ENCODE results near the gene RSPH3. TPM values are rescaled to one million over a fixed set of nuclear protein-coding genes. Genes with fewer than 3 reads are reported as not detected.

The RSPH3 gene
- total RNA-seq, 1 donor from 2014 or later: 11.9 TPM

DNA sequence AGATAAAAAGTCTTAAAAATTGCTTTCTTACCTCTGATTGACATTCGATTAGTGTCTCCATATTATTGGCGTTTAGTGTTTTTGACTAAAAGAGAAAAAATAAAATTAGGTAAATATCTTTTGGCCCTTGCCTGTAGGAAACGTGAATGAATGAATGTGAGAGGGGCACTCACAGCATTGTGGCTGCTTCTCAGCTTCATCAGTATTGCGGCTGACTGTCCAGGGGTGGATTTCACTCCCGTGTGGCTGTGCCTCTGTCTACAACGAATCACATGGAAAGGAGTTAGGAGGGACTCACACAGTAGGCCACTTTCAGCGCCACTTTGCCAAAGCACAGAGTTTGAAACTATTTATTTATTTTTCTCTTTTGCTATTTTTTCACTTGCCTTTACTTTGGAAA lies 43.9 kb upstream of the RSPH3 start:
- TF ChIP-seq CTCF (IDR thresholded peaks at IDR 0.05; ENCODE audit: borderline replicate concordance): no peak
- peaks cover 16% of the 10 kb centered on the region for H3K4me1 ChIP-seq
- no peaks in the 10 kb centered on the region for H3K36me3 ChIP-seq
- H3K27ac ChIP-seq (replicated peaks): no peak overlapping the region
- peak overlapping the region; percentile 42 for H3K4me3 ChIP-seq
- no peaks in the 10 kb centered on the region for H3K9me3 ChIP-seq (replicated peaks)
- DNase-seq: no peak
- intact Hi-C loops (cut with micrococcal nuclease): loop anchor here (10.0 kb wide), 1 partner anchor 91 kb away; no protein-coding TSS in a partner anchor
- no peaks in the 10 kb centered on the region for H3K27me3 ChIP-seq (ENCODE audit: low read depth)

DNA sequence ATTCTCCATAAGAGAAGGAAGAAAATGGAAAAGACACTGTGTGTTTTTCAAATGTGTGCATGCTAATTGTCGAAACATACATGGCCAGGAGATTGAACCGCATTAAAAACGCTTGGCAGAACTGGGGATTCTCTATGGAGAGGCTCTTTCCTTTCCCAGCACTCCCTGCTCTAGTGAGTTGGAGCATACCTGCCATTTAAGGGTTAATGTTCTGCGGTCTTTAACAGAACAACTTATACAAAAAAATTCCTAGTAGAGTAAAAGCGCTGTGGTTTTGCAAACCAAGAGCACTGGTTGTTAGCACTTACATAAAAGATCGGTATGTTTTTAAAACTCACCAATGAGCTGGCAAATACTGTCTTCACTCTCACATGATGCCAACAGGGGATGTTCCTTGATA lies 43.2 kb upstream of the RSPH3 start:
- Histone ChIP-seq H3K36me3 (no peaks in the 10 kb centered on the region), H3K4me3 (peak overlapping the region; percentile 42), H3K4me1 (peaks cover 16% of the 10 kb centered on the region), H3K27me3 (ENCODE audit: low read depth) (no peaks in the 10 kb centered on the region), H3K9me3 (replicated peaks) (no peaks in the 10 kb centered on the region), H3K27ac (replicated peaks) (peak overlapping the region; percentile 41)
- intact Hi-C loops (cut with micrococcal nuclease): loop anchor here (10.0 kb wide), 1 partner anchor 92 kb away; no protein-coding TSS in a partner anchor
- no peak for DNase-seq
- no peak for TF ChIP-seq CTCF (IDR thresholded peaks at IDR 0.05; ENCODE audit: borderline replicate concordance)

DNA sequence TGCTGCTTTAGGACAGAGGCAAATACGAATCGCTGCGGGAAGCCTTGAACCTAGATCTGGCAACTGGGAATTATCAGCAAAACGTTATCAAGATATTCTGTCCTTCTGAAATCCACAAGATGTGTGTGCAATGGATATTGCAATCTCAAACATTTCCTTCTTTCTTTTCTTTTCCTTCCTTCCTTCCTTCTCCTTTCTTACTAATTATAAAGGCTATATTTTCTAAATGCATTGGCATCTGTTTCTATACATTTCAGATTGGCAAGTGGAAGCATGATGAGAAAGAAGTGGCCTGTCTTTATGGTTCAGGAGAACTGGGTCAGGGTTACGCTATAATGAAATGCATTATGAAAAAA lies 42.8 kb upstream of the RSPH3 start:
- Histone ChIP-seq H3K9me3 (replicated peaks) (no peaks in the 10 kb centered on the region), H3K27me3 (ENCODE audit: low read depth) (no peaks in the 10 kb centered on the region), H3K36me3 (no peaks in the 10 kb centered on the region), H3K4me3 (peak overlapping the region; percentile 42), H3K4me1 (peaks cover 16% of the 10 kb centered on the region), H3K27ac (replicated peaks) (peak overlapping the region; percentile 41)
- peak; percentile 35 for TF ChIP-seq CTCF (IDR thresholded peaks at IDR 0.05; ENCODE audit: borderline replicate concordance)
- intact Hi-C loops (cut with micrococcal nuclease): loop anchor here (10.0 kb wide), 1 partner anchor 92 kb away; no protein-coding TSS in a partner anchor
- no peak for DNase-seq

DNA sequence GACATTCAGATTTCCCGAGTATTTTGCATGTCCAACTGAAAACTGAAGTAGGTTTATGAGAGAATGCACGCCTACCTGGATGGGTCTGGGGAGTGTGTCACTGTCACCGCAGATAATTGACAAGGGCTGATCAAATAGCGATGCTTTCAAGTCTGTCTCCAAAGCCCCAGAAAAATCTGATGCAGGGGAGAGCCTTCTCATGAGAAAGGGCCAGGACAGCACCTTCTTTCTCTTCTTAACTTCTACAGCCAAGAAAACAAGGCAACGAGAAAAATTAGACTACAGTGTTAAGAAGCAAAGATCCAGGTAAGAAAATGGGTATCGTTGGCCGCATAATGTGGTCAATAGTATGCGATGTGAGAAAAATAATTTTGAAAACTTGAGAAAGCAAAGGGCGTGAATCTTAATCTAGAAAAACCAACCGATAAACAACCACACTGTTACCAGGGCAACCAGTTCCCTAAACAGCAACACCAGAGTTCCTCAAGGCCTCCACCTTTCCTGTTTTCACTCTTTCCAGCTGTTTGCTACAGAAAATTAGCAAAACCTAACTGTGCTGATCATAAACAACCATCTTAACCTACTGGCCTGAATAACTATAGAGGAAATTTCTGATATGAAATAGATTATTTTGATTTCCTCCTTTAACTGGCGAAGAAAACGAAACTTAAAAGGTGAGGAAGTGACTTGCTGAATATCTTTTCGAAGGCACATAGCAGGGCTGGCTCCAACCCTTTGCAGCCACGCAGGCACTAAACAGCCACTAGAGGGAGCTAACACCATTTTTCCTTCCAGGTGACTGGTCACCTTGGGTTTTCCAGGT lies 42.2 kb upstream of the RSPH3 start:
- Histone ChIP-seq H3K9me3 (replicated peaks) (no peaks in the 10 kb centered on the region), H3K4me3 (peak overlapping the region; percentile 42), H3K27ac (replicated peaks) (peak overlapping the region; percentile 41), H3K36me3 (no peaks in the 10 kb centered on the region), H3K27me3 (ENCODE audit: low read depth) (no peaks in the 10 kb centered on the region), H3K4me1 (peaks cover 16% of the 10 kb centered on the region)
- intact Hi-C loops (cut with micrococcal nuclease): loop anchor here (10.0 kb wide), 1 partner anchor 93 kb away; no protein-coding TSS in a partner anchor
- DNase-seq: no peak
- peak; percentile 96 for TF ChIP-seq CTCF (IDR thresholded peaks at IDR 0.05; ENCODE audit: borderline replicate concordance)

- Histone ChIP-seq H3K4me3 (no peak overlapping the region), H3K36me3 (no peaks in the 10 kb centered on the region), H3K9me3 (replicated peaks) (no peaks in the 10 kb centered on the region), H3K27ac (replicated peaks) (peak overlapping the region; percentile 17), H3K27me3 (ENCODE audit: low read depth) (no peaks in the 10 kb centered on the region), H3K4me1 (peaks cover 16% of the 10 kb centered on the region)
- intact Hi-C loops (cut with micrococcal nuclease): loop anchor here (10.0 kb wide), 1 partner anchor 94 kb away; no protein-coding TSS in a partner anchor
- no peak for DNase-seq
- no peak for TF ChIP-seq CTCF (IDR thresholded peaks at IDR 0.05; ENCODE audit: borderline replicate concordance)
These were observed 41.2 kb upstream of the RSPH3 start for GRCh38 chr6:159041181-159041580.

Data from left ventricle myocardium inferior (tissue), 1 donor.